PC-3 (cell line): ENCODE measurements around the gene LCAT. TPM values are rescaled to one million over a fixed set of nuclear protein-coding genes. Genes with fewer than 3 reads are reported as not detected.

Source experiments
- ATAC-seq: fragments of 200-7000 bp; cut with Tn5 transposase; 2 replicates; pipeline ENCODE4 v1.9.1; 2020; ENCODE audit warnings: mild to moderate bottlenecking, moderate library complexity
- BruUV-seq: library from RNA; stranded (reverse); fragments of 400-500 nt; replicated peaks from 2 replicates; lab custom pipeline; 2021; lab: Mats Ljungman, UMichigan
- CTCF ChIA-PET: fragments of 300-600 bp; sonication (Branson Sonifier 250); formaldehyde crosslinking; loops from one replicate; lab custom pipeline; 2022; ENCODE audit warnings: antibody characterized with exemption; lab: Charles Lee
- POLR2A ChIA-PET: fragments of 300-600 bp; sonication (Branson Sonifier 250); formaldehyde crosslinking; loops from one replicate; lab custom pipeline; 2022; ENCODE audit warnings: antibody characterized with exemption; ENCODE audit not compliant: unreplicated experiment; lab: Charles Lee
- DNase-seq: peaks from one replicate; pipeline ENCODE4 v3.0.0-alpha.2; 2015
- H2AFZ ChIP-seq: fragments of 300-600 bp; sonication (generic); 2 replicates; pipeline ENCODE4 v1.6.0; 2016; ENCODE audit warnings: antibody characterized with exemption, low read length
- H3F3A ChIP-seq: fragments of 300-600 bp; sonication (generic); one replicate; pipeline ENCODE4 v1.6.0; 2017; ENCODE audit warnings: antibody characterized with exemption, low read length, control low read depth, mild to moderate bottlenecking; ENCODE audit not compliant: unreplicated experiment
- H3K27ac ChIP-seq: fragments of 300-600 bp; sonication (generic); 2 replicates; pipeline ENCODE4 v1.5.1; 2016; ENCODE audit warnings: mild to moderate bottlenecking, low read length
- H3K27me3 ChIP-seq: fragments of 300-600 bp; sonication (generic); 2 replicates; pipeline ENCODE4 v1.6.1; 2016; ENCODE audit warnings: low read length, mixed read lengths
- H3K36me3 ChIP-seq: fragments of 300-600 bp; sonication (generic); 2 replicates; pipeline ENCODE4 v1.6.1; 2016; ENCODE audit warnings: low read depth, mixed run types, low read length, mixed read lengths
- H3K4me1 ChIP-seq: fragments of 300-600 bp; sonication (generic); 2 replicates; pipeline ENCODE4 v1.5.1; 2016; ENCODE audit warnings: low read length; ENCODE audit not compliant: insufficient read depth
- H3K4me2 ChIP-seq: fragments of 300-600 bp; sonication (generic); 2 replicates; pipeline ENCODE4 v1.6.0; 2016; ENCODE audit warnings: low read length
- H3K4me3 ChIP-seq: fragments of 300-600 bp; sonication (generic); 2 replicates; pipeline ENCODE4 v1.5.1; 2016; ENCODE audit warnings: mild to moderate bottlenecking, low read length, mixed read lengths
- H3K79me2 ChIP-seq: fragments of 300-600 bp; sonication (generic); 2 replicates; pipeline ENCODE4 v1.6.1; 2017; ENCODE audit warnings: low read length, mixed read lengths
- H3K9ac ChIP-seq: fragments of 300-600 bp; sonication (generic); 2 replicates; pipeline ENCODE4 v1.6.0; 2016; ENCODE audit warnings: mild to moderate bottlenecking, low read length
- H3K9me2 ChIP-seq: fragments of 300-600 bp; sonication (generic); replicated peaks from 2 replicates; pipeline ENCODE4 v1.6.1; 2016; ENCODE audit warnings: mixed run types, low read length, mixed read lengths
- H3K9me3 ChIP-seq: fragments of 300-600 bp; sonication (generic); 2 replicates; pipeline ENCODE4 v1.6.1; 2016; ENCODE audit warnings: low read length, mixed read lengths
- H4K20me1 ChIP-seq: fragments of 300-600 bp; sonication (generic); 2 replicates; pipeline ENCODE4 v1.6.1; 2016; ENCODE audit warnings: low read length, mixed read lengths
- EZH2 ChIP-seq: fragments of 300-600 bp; sonication (generic); IDR thresholded peaks from one replicate; pipeline ENCODE4 v1.6.1; 2017; ENCODE audit warnings: antibody characterized with exemption, mild to moderate bottlenecking, low read length; ENCODE audit not compliant: unreplicated experiment
- EZH2phosphoT487 ChIP-seq: fragments of 300-600 bp; sonication (generic); IDR thresholded peaks from 2 replicates; pipeline ENCODE4 v1.6.1; 2018; ENCODE audit warnings: mild to moderate bottlenecking, antibody characterized with exemption, low read length, borderline replicate concordance
- intact Hi-C: fragments of 100-400 bp; cut with micrococcal nuclease; formaldehyde crosslinking; loops from 2 replicates; pipeline ENCODE4 v1.9.0; 2023
- total RNA-seq: library from RNA; depleted of rRNA; stranded (reverse); fragments of >200 nt; gene quantifications from 2 replicates; pipeline ENCODE4 v1.2.3, GENCODE V29; 2014
- TF ChIP-seq, protein P1 (sequence below): fragments of 300-600 bp; sonication (generic); conservative IDR thresholded peaks from 2 replicates; pipeline ENCODE4 v1.5.1; 2017; ENCODE audit warnings: antibody characterized with exemption, low read depth, mild to moderate bottlenecking, low read length

LCAT gene
- total RNA-seq, 1 experiment from 2014 or later = 3.2 TPM

GRCh38 chr16:67928147-67928546 is 15.8 kb downstream of the LCAT start:
- H3K79me2 ChIP-seq = no peaks in the 10 kb centered on the region
- H3F3A ChIP-seq = no peaks in the 10 kb centered on the region
- no peak overlapping the region for H3K27ac ChIP-seq
- TF ChIP-seq, protein P1, sequence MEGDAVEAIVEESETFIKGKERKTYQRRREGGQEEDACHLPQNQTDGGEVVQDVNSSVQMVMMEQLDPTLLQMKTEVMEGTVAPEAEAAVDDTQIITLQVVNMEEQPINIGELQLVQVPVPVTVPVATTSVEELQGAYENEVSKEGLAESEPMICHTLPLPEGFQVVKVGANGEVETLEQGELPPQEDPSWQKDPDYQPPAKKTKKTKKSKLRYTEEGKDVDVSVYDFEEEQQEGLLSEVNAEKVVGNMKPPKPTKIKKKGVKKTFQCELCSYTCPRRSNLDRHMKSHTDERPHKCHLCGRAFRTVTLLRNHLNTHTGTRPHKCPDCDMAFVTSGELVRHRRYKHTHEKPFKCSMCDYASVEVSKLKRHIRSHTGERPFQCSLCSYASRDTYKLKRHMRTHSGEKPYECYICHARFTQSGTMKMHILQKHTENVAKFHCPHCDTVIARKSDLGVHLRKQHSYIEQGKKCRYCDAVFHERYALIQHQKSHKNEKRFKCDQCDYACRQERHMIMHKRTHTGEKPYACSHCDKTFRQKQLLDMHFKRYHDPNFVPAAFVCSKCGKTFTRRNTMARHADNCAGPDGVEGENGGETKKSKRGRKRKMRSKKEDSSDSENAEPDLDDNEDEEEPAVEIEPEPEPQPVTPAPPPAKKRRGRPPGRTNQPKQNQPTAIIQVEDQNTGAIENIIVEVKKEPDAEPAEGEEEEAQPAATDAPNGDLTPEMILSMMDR = no peak
- TF ChIP-seq EZH2 (no peak), EZH2phosphoT487 (no peak)
- H2AFZ ChIP-seq = no peak overlapping the region
- no peaks in the 10 kb centered on the region for H3K9me3 ChIP-seq
- H3K27me3 ChIP-seq = no peaks in the 10 kb centered on the region
- H3K9ac ChIP-seq = no peak overlapping the region
- peaks cover 18% of the 10 kb centered on the region for H3K4me1 ChIP-seq
- ChIA-PET POLR2A (no interaction called here), CTCF (no interaction called here)
- no TSS peak for BruUV-seq
- H3K9me2 ChIP-seq = no peaks in the 10 kb centered on the region
- no peak overlapping the region for H3K4me3 ChIP-seq
- no peaks in the 10 kb centered on the region for H3K36me3 ChIP-seq
- ATAC-seq = no peak
- no peaks in the 10 kb centered on the region for H4K20me1 ChIP-seq
- DNase-seq = no peak
- intact Hi-C loops = loop anchor here (1.0 to 5.0 kb wide), 3 partner anchors 45 to 111 kb away; partner anchors contain the start of gene THAP11
- no peak overlapping the region for H3K4me2 ChIP-seq

DNA sequence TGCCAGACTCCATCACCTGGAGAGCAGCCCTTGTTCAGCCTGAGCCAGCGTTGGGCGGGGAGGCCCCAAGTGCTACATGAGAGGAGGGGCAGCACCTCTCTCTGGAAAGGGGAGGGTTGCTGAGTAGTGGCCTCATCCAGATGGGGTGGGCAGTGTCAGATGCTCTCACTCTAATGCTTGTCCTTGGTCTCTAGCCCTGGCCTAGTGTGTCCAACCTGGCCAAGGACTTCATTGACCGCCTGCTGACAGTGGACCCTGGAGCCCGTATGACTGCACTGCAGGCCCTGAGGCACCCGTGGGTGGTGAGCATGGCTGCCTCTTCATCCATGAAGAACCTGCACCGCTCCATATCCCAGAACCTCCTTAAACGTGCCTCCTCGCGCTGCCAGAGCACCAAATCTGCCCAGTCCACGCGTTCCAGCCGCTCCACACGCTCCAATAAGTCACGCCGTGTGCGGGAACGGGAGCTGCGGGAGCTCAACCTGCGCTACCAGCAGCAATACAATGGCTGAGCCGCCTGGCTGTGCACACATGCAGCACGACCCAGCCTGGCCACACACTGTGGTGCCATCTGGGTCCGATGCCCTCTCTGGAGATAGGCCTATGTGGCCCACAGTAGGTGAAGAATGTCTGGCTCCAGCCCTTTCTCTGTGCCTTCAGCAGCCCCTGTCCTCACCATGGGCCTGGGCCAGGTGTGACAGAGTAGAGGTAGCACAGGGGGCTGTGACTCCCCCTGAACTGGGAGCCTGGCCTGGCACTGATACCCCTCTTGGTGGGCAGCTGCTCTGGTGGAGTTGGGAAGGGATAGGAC is 16.6 kb downstream of the LCAT start:
- no peak overlapping the region for H3K4me2 ChIP-seq
- TF ChIP-seq, protein P1 = no peak
- TF ChIP-seq EZH2phosphoT487 = no peak
- no peak for TF ChIP-seq EZH2
- H3K27ac ChIP-seq = peak overlapping the region; percentile 77
- no peaks in the 10 kb centered on the region for H3K27me3 ChIP-seq
- CTCF ChIA-PET = no interaction called here
- no peak overlapping the region for H2AFZ ChIP-seq
- H3K9me2 ChIP-seq = no peaks in the 10 kb centered on the region
- no TSS peak for BruUV-seq
- H3K36me3 ChIP-seq = no peaks in the 10 kb centered on the region
- no peaks in the 10 kb centered on the region for H3F3A ChIP-seq
- no peak overlapping the region for H3K4me3 ChIP-seq
- DNase-seq (no peak), ATAC-seq (no peak)
- H3K9ac ChIP-seq = no peak overlapping the region
- intact Hi-C loops = loop anchor here (5.0 kb wide), 1 partner anchor 85 kb away; the partner anchor contains the start of gene THAP11
- H3K4me1 ChIP-seq = peaks cover 18% of the 10 kb centered on the region
- POLR2A ChIA-PET = no interaction called here
- no peaks in the 10 kb centered on the region for H3K79me2 ChIP-seq
- no peaks in the 10 kb centered on the region for H4K20me1 ChIP-seq
- no peaks in the 10 kb centered on the region for H3K9me3 ChIP-seq

DNA sequence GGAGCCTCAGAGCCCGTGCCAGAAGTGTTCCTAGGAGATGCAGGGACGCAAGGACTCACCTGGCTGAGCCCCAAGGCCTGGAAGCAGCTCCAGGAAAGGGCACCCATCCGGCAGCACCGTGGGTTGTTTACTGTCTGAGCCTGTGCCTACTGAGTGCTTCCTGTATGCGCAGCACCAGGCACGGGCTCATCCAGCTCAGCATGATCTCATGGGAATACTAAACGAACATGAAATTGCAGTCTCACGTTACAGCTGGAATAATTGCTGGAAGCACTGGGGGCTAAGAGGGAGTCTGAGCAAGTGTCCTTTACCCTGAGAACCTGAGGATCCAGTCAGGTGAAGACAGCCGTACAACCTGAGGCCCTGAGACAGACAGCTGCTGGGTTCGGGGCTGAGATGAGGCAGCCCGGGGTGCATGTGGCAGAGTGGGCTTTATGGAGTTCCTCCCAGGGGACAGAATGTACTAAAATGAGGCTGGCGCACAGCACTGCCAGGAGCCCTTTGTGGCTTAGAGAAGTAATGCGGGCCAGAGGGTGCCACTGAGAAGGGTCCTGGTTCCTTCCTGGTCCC is 17.7 kb downstream of the LCAT start:
- H3K27me3 ChIP-seq = no peaks in the 10 kb centered on the region
- TF ChIP-seq EZH2 (no peak), EZH2phosphoT487 (no peak)
- TF ChIP-seq, protein P1 = no peak; the same call in 1 of the 2 replicates
- no peaks in the 10 kb centered on the region for H4K20me1 ChIP-seq
- peak; percentile 92 for ATAC-seq
- peaks cover 18% of the 10 kb centered on the region for H3K4me1 ChIP-seq
- H3K9ac ChIP-seq = 0 out of 2 replicates have a peak overlapping the region, but pooled peaks have one; percentile 15
- peak overlapping the region; percentile 77 for H3K27ac ChIP-seq
- H2AFZ ChIP-seq = no peak overlapping the region
- no TSS peak for BruUV-seq
- CTCF ChIA-PET = interaction anchor here (0.7 to 1.3 kb wide), 2 partner anchors 10 to 42 kb away, joined by 5 to 7 read pairs; partner anchors contain the start of gene PSMB10
- no peaks in the 10 kb centered on the region for H3K9me2 ChIP-seq
- H3K36me3 ChIP-seq = no peaks in the 10 kb centered on the region
- H3K79me2 ChIP-seq = no peaks in the 10 kb centered on the region
- POLR2A ChIA-PET = interaction anchor here (0.6 kb wide), 1 partner anchor 97 kb away, joined by 3 read pairs; the partner anchor contains the start of genes DDX28 and DUS2
- intact Hi-C loops = loop anchor here (5.0 kb wide), 1 partner anchor 84 kb away; the partner anchor contains the start of gene THAP11
- H3F3A ChIP-seq = no peaks in the 10 kb centered on the region
- DNase-seq = peak; percentile 73
- peak overlapping the region; percentile 47 for H3K4me2 ChIP-seq
- H3K9me3 ChIP-seq = no peaks in the 10 kb centered on the region
- no peak overlapping the region for H3K4me3 ChIP-seq
